HG02973 (cell line): Measurements from ENCODE around the gene PRRC2C.
"Not testable (repeated sequence)": the region's sequence is repeated elsewhere in the genome, so short reads cannot be mapped to it uniquely, and the experiment has no call there.

ENCODE experiments used
- ATAC-seq: cut with Tn5 transposase; IDR thresholded peaks from one replicate; pipeline ENCODE4 v1.9.1; 2021; ENCODE audit warnings: moderate library complexity; ENCODE audit not compliant: unreplicated experiment

The PRRC2C gene

DNA sequence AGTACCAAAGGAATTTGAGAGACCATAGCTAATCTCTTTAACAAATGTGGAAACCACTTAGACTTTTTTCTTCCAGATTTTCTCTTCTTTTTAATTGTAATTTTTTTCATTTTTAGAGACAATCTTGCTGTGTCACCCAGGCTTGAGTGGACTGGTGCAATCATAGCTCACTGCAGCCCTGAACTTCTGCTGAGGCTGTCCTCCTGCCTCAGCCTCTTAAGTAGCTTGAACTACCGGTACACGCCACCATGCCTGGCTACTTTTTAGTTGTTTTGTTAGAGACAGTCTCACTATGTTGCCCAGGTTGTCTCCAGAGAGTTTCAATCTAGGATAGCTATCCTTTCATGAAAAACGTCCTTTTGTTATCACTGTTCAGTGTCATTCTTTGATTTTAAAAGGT lies 15.0 kb downstream of the PRRC2C start:
- no peak for ATAC-seq

DNA sequence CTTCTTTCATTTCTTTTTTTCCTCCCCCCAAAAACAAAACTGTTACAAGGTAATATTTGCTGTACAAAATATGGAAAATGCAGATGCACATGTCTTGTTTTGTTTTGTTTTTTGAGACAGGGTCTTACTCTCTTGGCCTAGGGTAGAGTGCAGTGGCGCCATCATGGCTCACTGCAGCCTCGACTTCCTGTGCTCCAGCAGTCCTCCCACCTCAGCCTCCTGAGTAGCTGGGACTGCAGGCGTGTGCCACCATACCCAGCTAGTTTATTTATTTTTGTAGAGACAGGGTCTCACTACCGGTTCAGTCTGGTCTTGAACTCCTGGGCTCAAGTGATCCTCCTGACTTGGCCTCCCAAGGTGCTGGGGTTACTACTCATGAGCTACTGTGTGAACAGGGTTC lies 15.5 kb downstream of the PRRC2C start:
- no peak for ATAC-seq

DNA sequence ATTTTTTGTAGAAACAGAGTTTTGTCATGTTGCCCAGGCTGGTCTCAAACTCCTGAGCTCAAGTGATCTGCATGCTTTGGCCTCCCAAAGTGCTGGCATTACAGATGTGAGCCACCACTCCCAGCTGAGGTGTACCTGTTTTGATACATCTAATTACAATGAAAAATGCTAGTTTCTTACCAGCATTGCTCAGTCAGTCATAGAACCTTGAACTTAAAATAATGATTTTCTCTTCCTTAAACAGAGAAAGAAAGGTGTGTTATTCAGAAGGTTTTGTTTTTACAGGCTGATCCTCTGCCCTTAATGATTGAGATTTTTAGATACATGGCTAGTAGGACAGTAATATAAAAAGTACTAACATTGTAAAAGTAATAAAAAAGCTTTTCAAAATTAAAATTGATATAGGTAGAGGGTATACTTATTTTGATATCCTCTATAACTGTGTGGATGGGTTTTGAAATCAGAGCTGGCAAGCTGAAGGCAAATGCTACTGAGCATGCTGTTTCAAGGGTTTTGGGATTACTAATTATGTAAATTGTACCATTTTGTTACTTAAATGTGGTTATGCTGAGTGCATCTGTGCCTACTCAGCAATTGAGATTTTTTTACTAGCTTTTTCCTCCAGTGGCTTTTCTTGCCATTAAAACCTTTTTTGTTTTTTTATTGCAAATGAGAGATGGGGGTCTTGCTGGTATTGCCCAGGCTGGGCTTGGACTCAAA lies 16.1 kb downstream of the PRRC2C start:
- peak; percentile 71 for ATAC-seq

DNA sequence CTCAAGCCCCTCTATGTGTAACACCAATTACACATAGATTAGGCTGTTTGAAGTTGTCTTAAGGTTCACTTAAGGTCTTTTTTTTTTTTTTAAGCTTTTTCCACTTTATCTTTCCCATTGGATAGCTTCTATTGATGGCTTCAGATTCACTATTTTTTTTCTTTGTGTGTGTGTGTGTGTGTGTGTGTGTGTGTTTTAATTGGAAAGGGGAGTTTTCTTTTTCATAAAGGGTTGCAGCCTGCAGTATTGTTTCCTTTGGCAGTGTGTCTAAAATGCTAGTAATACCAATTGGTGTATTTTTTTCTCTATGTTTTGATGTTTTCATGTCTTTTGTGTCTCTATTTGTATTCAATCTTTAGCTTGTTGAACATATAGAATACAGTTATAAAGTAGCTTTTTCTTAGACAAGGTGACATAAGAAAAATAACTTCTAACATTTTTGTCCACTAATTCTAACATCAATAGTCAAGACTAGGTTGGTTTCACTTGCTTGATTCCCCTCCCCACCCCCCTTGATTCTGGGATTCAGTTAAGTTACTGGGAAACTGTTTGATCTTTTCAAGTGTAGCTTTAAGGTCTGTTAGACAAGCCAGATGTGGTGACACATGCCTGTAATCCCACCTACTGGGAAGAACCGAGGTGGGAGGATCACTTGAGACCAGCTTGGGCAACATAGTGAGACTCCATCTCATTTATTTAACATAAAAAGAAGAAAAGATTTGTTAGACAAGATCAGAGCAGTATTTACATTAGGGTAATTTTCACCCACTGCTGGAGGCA lies 21.4 kb downstream of the PRRC2C start:
- no peak for ATAC-seq

DNA sequence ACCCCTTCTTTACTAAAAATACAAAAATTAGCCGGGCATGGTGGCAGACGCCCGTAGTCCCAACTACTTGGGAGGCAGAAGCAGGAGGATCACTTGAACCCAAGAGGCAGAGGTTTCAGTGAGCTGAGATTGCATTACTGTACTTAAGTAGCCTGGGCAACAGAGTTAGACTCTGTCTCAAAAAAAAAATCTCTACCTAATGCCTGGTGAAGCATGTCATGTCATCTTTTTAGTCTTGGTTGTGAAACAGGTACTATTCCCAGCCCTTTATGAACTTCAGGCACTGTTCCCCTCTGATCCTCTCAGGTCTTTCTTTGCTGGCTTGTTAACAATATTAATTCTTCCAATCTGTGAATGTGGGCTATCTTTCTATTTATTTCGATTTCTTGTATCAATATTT lies 22.1 kb downstream of the PRRC2C start:
- no peak for ATAC-seq

DNA sequence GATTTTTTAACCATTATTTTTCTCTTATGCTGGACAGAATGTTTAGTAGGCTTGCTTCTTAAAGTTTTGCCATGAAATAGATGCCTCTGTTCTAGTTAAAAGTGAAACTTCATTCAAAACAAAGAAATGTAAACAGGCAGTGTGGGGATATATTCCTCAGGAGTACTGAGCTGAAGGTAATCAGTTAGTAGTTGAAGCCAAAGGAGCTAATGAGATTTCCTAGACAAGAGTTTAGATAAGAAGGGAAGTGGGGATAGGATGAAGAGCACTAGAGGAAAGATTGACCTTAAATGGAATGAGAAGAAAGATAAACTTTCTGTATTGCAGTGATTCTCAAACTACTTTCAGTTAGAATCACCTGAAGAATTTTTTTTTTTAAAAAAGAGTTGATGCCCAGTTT lies 23.9 kb downstream of the PRRC2C start:
- ATAC-seq = no peak

DNA sequence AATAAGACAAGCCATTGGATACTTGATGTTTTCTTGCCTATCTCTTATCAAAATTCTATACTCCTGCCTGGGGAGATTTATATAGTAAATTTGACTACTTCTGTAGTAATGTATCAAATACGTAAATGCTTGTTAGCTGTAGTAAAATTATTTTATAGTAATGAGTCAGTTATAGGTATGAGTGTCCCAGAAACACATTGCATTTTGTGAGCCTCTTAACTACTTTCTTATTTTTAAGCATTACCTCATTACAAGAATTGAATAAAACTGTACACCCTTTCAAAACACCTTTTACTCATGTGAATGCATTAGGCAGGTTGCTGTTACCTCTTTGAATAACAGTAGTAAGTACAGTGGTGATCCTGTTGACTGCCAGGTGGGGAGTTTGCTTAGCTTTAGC lies 28.4 kb downstream of the PRRC2C start:
- ATAC-seq = no peak

DNA sequence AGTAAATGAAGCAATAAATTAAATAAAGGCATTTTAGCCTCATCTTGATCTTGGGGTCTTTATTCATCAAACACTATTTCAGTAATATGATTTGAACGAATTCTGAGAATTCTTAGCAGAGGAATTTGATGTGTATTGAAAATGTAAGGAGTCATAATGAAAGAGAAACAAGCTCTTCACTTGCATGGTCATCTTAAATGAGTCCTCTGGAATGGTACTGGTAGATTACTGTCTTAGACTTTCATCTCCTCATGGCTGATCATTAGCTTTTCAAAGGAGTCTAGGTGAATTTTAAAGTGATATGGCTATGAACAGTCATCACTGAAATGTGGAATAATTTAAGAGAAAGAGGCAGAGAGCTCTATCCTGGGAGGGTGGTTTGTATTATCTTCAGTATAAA lies 30.0 kb downstream of the PRRC2C start:
- ATAC-seq = peak; percentile 60

DNA sequence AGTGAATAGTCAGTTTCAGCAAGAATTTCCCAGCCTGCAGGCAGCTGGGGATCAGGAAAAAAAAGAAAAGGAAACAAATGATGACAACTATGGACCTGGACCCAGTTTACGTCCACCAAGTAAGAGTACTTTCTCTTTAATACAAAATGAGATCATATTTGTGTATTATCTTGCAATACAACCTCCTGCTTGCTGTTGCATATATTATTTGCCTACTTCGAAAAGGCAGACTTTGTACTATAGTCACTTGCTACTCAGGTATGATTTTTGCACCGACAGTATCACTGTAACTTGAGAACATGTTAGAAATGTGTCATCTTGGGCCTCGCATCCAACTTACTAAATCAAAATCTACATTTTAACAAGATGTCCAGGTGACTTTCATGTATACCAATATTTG lies 30.4 kb downstream of the PRRC2C start:
- ATAC-seq = no peak

DNA sequence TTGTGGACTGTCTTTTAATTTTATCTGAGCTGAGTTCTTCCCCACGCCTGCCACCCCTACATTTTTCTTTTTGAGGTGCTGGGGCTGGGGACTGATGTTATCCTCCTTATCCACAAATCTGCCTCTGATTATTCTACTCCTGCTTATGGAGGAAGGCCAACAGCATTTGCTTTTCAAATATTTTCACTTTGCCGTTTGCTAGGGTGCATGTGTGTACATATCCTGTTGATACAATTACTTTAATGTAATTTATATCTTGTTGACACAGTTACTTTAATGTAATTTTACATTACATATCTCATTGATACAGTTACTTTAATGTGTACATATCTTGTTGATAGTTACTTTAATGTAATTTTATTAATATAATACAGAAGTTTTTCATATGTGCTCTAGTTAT lies 36.2 kb downstream of the PRRC2C start:
- ATAC-seq = no peak

DNA sequence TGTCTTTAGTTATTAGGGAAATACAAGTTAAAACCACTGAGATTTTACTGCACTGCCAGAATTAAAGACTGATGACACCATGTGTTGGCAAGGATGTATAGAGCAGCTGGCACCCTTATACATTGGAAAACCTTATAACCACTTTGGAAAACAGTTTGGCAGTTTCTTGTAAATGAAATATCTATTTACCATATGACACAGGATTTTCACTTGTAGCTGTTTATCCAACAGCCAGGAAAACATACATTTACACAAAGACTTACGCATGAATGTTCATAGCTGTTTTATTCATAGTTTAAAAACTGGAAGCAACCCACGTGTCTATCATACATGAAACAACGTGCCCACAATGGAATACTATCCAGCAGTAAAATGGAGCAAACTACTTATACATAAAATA lies 45.3 kb downstream of the PRRC2C start:
- ATAC-seq = no peak

DNA sequence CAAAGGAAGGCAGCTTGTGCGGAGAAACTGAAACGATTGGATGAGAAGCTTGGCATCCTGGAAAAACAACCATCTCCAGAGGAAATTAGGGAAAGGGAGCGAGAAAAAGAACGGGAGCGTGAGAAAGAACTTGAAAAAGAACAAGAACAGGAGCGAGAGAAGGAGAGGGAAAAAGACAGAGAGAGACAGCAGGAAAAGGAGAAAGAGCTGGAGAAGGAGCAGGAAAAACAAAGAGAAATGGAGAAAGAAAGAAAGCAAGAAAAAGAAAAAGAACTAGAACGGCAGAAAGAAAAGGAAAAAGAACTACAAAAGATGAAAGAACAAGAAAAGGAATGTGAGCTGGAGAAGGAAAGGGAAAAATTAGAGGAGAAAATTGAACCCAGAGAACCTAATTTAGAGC lies 47.2 kb downstream of the PRRC2C start:
- no peak for ATAC-seq

DNA sequence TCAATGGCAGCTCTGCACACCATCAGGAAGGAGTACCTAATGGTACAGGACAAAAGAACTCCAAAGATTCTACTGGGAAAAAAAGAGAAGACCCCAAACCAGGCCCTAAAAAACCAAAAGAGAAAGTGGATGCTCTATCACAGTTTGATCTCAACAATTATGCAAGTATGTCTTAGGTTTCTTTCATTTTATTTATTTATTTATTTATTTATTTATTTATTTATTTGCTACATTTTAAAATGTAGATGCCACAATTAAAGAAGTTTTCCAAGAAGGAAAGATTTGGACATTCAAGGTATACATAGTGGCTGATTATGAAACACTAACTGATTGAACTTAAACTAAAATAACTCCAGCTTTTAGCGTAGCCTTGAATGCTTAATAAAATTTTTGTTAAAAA lies 60.2 kb downstream of the PRRC2C start:
- ATAC-seq = no peak

DNA sequence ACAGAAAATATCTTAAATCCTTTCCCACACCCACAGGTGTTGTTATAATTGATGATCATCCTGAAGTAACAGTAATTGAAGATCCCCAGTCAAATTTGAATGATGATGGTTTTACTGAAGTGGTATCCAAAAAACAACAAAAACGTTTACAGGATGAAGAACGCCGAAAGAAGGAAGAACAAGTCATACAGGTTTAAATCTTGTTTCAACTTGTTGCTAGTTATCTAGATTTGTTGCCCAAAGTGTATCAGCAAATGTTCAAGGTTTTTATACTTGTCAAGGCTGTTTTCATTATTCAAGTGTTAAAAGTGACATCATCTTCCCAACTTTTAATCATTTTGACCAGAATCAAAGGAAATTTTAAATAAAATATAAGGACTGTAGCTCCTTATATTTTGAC lies 64.7 kb downstream of the PRRC2C start:
- no peak for ATAC-seq

DNA sequence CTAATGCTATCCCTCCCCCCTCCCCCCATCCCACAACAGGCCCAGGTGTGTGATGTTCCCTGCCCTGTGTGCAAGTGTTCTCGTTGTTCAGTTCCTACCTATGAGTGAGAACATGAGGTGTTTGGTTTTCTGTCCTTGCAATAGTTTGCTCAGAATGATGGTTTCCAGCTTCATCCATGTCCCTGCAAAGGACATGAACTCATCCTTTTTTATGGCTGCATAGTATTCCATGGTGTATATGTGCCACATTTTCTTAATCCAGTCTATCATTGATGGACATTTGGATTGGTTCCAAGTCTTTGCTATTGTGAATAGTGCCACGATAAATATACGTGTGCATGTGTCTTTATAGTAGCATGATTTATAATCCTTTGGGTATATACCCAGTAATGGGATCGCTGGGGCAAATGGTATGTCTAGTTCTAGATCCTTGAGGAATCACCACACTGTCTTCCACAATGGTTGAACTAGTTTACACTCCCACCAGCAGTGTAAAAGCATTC lies 65.3 kb downstream of the PRRC2C start:
- not testable (repeated sequence) for ATAC-seq

DNA sequence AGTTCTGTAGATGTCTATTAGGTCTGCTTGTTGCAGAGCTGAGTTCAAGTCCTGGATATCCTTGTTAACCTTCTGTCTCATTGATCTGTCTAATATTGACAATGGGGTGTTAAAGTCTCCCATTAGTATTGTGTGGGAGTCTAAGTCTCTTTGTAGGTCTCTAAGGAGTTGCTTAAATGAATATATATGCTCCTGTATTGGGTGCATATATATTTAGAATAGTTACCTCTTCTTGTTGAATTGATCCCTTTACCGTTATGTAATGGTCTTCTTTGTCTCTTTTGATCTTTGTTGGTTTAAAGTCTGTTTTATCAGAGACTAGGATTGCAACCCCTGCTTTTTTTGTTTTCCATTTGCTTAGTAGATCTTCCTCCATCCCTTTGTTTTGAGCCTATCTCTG lies 68.6 kb downstream of the PRRC2C start:
- not testable (repeated sequence) for ATAC-seq

DNA sequence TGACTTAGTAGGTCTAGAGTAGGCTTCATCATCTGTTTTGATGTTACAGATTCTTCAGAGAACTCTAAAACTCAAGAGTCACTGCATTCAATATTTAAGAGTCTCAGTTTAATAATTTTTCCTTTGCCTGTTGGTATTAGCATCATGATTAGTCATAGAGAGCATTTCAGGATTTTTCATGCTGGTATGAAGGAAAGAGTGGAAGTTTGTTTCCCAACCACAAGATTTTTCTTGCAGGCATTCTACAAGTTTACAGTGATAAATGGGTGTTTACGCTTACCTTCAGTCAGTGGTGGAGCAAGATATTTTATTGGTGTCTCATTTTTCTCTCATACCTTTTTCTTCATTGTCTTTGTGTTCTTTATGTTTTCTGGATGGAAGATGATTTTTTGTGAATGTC lies 78.3 kb downstream of the PRRC2C start:
- no peak for ATAC-seq

DNA sequence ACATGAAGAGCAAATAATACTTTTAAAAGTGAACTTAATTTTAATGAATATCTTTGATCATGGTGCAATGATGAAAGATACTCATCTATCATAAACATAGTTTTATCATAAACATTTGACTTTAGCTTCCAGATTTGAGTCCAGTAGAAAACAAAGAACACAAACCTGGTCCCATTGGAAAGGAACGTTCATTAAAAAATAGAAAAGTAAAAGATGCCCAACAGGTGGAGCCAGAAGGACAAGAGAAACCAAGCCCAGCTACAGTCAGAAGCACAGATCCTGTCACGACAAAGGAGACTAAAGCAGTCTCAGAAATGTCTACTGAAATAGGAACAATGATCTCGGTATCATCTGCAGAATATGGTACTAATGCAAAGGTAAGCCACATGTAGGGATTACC lies 81.1 kb downstream of the PRRC2C start:
- ATAC-seq = no peak

DNA sequence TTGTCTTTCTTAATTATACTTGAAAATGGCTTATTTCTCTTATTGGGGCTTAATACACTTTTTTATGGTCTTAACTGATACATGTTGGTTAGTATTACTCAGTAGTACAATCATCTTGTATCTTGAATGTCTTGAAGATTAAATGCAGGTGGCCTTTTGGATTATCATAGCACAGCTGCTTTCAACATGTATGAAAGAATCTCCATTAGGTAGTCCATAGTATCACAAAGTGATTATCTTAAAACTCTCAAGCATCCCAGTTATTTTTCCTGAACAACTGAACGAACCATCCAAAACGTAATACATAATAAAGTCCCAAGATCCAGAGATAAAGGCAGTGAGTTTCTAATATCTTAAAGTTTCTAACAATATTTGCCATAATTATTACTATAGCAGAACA lies 85.0 kb downstream of the PRRC2C start:
- ATAC-seq = no peak

DNA sequence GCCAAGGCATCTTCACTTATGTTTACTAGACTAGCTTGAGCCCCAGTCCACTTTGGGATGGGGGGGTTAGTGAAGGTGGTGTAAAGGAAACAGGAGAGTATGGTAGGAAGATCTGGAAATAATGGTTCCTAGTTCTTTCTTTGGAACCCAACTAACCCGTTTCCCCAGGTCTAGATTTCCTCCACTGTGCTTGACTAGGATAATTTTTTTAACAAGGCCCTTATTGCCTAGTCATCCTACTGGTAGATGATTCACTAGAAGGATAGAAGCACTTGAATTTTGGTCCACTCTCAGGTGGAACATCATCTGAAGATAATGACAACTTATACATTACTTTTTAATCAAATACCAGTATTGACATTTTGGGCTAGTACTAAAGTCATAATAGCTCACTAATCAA lies 90.8 kb downstream of the PRRC2C start:
- ATAC-seq = no peak

DNA sequence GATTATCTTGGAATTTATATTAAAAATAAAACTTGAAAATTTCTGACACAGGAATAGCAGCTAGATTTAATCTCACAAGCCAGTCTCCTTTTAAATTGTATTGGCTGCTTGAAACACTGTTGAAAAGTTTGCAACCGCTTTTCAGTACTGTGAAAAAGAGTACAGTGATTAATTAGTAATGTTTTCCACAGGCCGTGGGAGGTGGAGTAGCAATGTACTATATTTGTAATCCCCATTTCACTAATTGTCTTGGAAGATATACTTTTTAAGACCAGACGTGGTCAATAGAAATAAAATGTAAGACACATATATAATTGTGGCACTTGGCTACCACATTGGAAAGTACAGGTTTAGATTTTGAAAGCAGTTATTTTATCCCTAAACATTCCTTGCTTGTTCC lies 95.9 kb downstream of the PRRC2C start:
- no peak for ATAC-seq

DNA sequence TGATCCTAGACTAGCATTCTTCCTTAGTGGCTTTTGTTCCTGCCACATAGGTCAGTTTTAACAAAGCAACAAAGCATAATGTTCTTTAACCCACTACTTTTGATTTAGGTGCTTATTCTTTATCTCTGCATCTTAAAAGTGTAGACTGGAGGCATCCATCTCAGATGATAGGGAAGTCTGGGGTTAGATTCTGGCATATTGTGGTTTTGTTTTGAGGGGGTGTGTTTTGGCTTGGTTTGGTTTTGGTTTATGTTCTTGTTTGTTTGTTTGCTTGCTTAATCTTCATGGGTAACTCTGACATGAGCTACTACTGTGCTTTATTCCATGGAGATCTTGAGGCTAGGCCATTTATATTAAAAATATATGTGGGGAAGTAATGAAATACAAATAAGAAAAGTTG lies 96.4 kb downstream of the PRRC2C start:
- no peak for ATAC-seq
